ENCODE measurements around the gene GPRIN1. TPM values are rescaled to one million over a fixed set of nuclear protein-coding genes. Genes with fewer than 3 reads are reported as not detected.
A peak's percentile ranks its signal among the peaks of the same experiment; 100 is the strongest.

GPRIN1 gene
- total RNA-seq, 2 donors from 2014 or later: 0.22 to 0.79 TPM

- Histone ChIP-seq H3K9me3 (no peaks in the 10 kb centered on the region), H3K4me3 (no peak overlapping the region), H3K27ac (no peak overlapping the region), H3K4me1 (peaks cover 0 to 21% of the 10 kb centered on the region in 2 donors), H3K27me3 (peaks cover 7 to 20% of the 10 kb centered on the region in 2 donors), H3K36me3 (no peaks in the 10 kb centered on the region)
- DNase-seq (ENCODE audit: low spot score): no peak
- no peak for TF ChIP-seq CTCF (IDR thresholded peaks at IDR 0.05)
These were observed 22.8 kb upstream of the GPRIN1 start for GRCh38 chr5:176632745-176633144.

- TF ChIP-seq CTCF (IDR thresholded peaks at IDR 0.05): no peak
- no peaks in the 10 kb centered on the region for H3K9me3 ChIP-seq
- H3K4me1 ChIP-seq: peaks cover 0 to 21% of the 10 kb centered on the region in 2 donors
- no peak overlapping the region for H3K4me3 ChIP-seq
- H3K27me3 ChIP-seq: peaks cover 7 to 20% of the 10 kb centered on the region in 2 donors
- H3K36me3 ChIP-seq: no peaks in the 10 kb centered on the region
- DNase-seq (ENCODE audit: low spot score): no peak
- no peak overlapping the region for H3K27ac ChIP-seq
These were observed 21.6 kb upstream of the GPRIN1 start for GRCh38 chr5:176631383-176632200.

GRCh38 chr5:176630681-176631222 lies 20.8 kb upstream of the GPRIN1 start:
- Histone ChIP-seq H3K36me3 (no peaks in the 10 kb centered on the region), H3K27me3 (peaks cover 7 to 20% of the 10 kb centered on the region in 2 donors), H3K9me3 (no peaks in the 10 kb centered on the region), H3K4me3 (peak overlapping the region; percentile 21 to 44), H3K4me1 (peaks cover 0 to 21% of the 10 kb centered on the region in 2 donors), H3K27ac (no peak overlapping the region)
- TF ChIP-seq CTCF (IDR thresholded peaks at IDR 0.05): no peak
- DNase-seq (ENCODE audit: low spot score): no peak

- Histone ChIP-seq H3K27me3 (peaks cover 7 to 20% of the 10 kb centered on the region in 2 donors), H3K9me3 (no peaks in the 10 kb centered on the region), H3K36me3 (no peaks in the 10 kb centered on the region), H3K4me1 (peaks cover 0 to 21% of the 10 kb centered on the region in 2 donors), H3K27ac (no peak within 1 kb of the TSS), H3K4me3 (peak within 1 kb of the TSS; percentile 21 to 44)
- TF ChIP-seq CTCF (IDR thresholded peaks at IDR 0.05): peak in 1 of 2 donors; percentile 30
- DNase-seq (ENCODE audit: low spot score): no peak
These were observed 20.1 kb upstream of the GPRIN1 start, which contains the start of the genes EIF4E1B and SNCB for GRCh38 chr5:176629853-176630680. EIF4E1B (plus strand) TSS chr5:176630675; CDS start chr5:176642788, 12,113 bp downstream. SNCB (minus strand) TSS chr5:176630534; CDS start chr5:176629654, 880 bp downstream.

GRCh38 chr5:176629317-176629852 lies 19.4 kb upstream of the GPRIN1 start:
- peaks cover 7 to 20% of the 10 kb centered on the region in 2 donors for H3K27me3 ChIP-seq
- TF ChIP-seq CTCF (IDR thresholded peaks at IDR 0.05): no peak
- peak overlapping the region in 1 of 2 donors; percentile 44 for H3K4me3 ChIP-seq
- no peak overlapping the region for H3K27ac ChIP-seq
- no peaks in the 10 kb centered on the region for H3K36me3 ChIP-seq
- peaks cover 0 to 21% of the 10 kb centered on the region in 2 donors for H3K4me1 ChIP-seq
- no peak for DNase-seq (ENCODE audit: low spot score)
- H3K9me3 ChIP-seq: no peaks in the 10 kb centered on the region
